ENCODE data around the gene EPHA8.

EPHA8 gene

GRCh38 chr1:22555371-22555656 is 8.0 kb upstream of the EPHA8 start:
- TF ChIP-seq CTCF (IDR thresholded peaks at IDR 0.05), result no peak

DNA sequence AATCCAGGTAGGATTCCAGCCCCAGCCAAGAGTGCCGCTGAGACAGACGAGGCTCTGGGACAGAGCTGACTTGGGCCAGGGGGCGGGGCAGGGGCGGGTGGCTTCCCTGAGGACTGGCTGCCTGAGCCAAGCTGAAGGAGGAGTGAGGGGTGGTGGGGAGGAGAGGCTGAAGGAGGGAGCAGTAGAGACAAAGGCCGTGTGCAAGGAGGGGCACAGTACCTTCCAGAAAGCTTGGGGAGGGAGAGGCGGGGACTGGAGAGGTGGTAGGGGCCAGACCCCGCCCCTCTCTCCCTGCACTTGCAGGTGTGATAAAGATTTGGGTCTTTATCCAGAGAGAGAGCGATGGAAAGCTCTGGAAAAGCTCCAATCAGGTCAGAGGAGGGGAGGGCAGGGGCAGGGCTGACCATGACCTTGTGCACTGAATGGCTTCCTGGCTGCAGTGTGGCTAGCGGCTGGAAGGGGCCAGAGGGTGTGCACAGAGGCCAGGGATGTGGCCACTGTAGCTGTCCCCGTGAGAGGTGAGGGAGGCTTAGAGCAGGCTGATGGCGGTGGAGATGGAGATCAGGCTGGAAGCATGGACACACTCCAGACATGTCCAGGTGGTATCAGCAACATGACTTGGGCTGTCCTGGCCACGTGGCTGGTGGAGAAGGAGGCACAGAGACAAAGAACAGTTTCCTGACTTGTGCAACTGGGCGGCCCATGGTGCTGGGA is 6.7 kb upstream of the EPHA8 start:
- no peak for TF ChIP-seq CTCF (IDR thresholded peaks at IDR 0.05)

DNA sequence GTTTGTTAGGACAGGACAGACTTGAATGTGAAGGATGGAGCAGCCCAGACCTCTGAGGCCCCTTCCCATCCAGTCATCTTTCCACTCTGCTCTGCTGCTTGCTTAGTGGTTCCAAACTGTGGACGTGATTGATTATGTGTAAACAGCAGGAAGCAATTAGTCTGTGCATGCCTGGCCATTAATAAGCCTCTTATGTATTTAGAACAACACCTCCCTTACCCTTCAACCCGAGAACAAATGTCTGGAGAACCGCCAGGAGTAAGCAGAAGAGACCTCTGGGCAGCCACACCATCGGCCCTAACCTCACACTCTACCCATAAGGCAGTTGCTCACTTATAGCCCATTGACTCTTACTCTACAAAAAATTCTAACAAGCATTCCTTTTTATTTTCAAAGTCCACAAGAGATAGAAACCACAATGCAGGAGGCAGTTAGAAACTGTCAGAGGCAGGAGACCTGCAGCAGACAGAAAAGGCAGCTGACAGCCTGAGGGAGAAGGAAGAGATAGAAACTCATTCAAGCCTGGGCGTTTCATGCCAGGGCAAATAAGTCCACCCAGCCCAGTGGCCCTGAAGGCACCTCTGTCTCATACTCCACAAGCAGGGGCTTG is 5.8 kb upstream of the EPHA8 start:
- no peak for TF ChIP-seq CTCF (IDR thresholded peaks at IDR 0.05)

GRCh38 chr1:22563671-22564602 is 648 bp downstream of the EPHA8 start:
- TF ChIP-seq CTCF (IDR thresholded peaks at IDR 0.05), result no peak

DNA sequence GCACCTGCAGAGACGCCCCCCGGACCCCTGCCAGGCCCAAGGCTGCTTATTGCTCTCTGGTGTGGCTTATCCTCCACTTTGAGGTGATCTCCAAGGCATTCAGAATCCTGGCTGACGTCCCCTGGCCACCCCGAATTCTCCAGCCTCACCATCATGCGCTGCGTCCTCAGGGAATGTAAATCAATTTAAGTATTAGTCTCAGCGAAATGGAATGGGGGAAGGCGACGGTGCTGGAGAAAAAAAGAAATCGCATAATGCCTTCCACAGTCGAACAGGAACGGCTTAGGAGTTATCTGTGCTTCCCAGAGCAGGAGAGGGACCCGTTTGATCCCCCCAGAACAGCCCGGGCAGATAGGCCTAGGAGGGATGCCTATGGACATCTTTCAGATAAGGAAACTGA is 2.9 kb downstream of the EPHA8 start:
- no peak for TF ChIP-seq CTCF (IDR thresholded peaks at IDR 0.05)

- TF ChIP-seq CTCF (IDR thresholded peaks at IDR 0.05), result no peak
Measured at GRCh38 chr1:22567197-22567596, 3.9 kb downstream of the EPHA8 start.

GRCh38 chr1:22567994-22568393 is 4.7 kb downstream of the EPHA8 start:
- no peak for TF ChIP-seq CTCF (IDR thresholded peaks at IDR 0.05)

Data from LNCAP (cell line).